ENCODE measurements around the gene GPRC5D.

The GPRC5D gene

DNA sequence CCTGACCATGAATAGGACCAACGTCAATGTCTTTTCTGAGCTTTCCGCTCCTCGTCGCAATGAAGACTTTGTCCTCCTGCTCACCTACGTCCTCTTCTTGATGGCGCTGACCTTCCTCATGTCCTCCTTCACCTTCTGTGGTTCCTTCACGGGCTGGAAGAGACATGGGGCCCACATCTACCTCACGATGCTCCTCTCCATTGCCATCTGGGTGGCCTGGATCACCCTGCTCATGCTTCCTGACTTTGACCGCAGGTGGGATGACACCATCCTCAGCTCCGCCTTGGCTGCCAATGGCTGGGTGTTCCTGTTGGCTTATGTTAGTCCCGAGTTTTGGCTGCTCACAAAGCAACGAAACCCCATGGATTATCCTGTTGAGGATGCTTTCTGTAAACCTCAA lies 43.3 kb downstream of the GPRC5D start:
- CTCF ChIA-PET: interaction anchor here (0.6 to 2.2 kb wide), 4 partner anchors 8 to 303 kb away, joined by 3 to 10 read pairs (median 4); no protein-coding TSS in a partner anchor
- TF ChIP-seq, protein P1, sequence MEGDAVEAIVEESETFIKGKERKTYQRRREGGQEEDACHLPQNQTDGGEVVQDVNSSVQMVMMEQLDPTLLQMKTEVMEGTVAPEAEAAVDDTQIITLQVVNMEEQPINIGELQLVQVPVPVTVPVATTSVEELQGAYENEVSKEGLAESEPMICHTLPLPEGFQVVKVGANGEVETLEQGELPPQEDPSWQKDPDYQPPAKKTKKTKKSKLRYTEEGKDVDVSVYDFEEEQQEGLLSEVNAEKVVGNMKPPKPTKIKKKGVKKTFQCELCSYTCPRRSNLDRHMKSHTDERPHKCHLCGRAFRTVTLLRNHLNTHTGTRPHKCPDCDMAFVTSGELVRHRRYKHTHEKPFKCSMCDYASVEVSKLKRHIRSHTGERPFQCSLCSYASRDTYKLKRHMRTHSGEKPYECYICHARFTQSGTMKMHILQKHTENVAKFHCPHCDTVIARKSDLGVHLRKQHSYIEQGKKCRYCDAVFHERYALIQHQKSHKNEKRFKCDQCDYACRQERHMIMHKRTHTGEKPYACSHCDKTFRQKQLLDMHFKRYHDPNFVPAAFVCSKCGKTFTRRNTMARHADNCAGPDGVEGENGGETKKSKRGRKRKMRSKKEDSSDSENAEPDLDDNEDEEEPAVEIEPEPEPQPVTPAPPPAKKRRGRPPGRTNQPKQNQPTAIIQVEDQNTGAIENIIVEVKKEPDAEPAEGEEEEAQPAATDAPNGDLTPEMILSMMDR (IDR thresholded peaks at IDR 0.05; ENCODE audit: control extremely low read depth, extremely low read depth, low read depth, missing control alignments): no peak
- no peak for DNase-seq (ENCODE audit: extremely low spot score)
- POLR2A ChIA-PET: no interaction called here

DNA sequence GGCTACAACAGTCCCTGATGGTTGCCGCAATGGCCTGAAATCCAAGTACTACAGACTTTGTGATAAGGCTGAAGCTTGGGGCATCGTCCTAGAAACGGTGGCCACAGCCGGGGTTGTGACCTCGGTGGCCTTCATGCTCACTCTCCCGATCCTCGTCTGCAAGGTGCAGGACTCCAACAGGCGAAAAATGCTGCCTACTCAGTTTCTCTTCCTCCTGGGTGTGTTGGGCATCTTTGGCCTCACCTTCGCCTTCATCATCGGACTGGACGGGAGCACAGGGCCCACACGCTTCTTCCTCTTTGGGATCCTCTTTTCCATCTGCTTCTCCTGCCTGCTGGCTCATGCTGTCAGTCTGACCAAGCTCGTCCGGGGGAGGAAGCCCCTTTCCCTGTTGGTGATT lies 43.7 kb downstream of the GPRC5D start:
- DNase-seq (ENCODE audit: extremely low spot score): no peak
- POLR2A ChIA-PET: no interaction called here
- CTCF ChIA-PET: interaction anchor here (0.6 to 2.2 kb wide), 4 partner anchors 8 to 304 kb away, joined by 3 to 10 read pairs (median 4); no protein-coding TSS in a partner anchor
- TF ChIP-seq, protein P1 (IDR thresholded peaks at IDR 0.05; ENCODE audit: control extremely low read depth, extremely low read depth, low read depth, missing control alignments): no peak

DNA sequence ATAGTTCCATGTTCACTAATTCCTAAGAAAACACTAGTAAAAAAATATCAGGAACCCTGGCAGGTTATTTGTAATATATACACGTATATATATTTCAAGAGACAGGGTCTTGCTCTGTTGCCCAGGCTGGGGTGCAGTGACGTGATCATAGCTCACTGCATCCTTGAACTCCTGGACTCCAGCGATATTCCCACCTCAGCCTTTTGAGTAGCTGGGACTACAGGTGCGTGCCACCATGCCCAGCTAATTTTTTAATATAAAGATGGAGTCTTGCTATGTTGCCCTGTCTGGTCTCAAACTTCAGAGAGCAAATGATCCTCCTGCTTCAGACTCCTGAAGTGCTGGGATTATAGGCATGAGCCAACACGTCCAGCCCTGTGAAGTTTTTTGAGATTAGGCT lies 44.4 kb downstream of the GPRC5D start:
- CTCF ChIA-PET: interaction anchor here (1.4 to 2.2 kb wide), 3 partner anchors 8 to 304 kb away, joined by 4 to 10 read pairs (median 5); no protein-coding TSS in a partner anchor
- POLR2A ChIA-PET: no interaction called here
- TF ChIP-seq, protein P1 (IDR thresholded peaks at IDR 0.05; ENCODE audit: control extremely low read depth, extremely low read depth, low read depth, missing control alignments): no peak
- DNase-seq (ENCODE audit: extremely low spot score): no peak

DNA sequence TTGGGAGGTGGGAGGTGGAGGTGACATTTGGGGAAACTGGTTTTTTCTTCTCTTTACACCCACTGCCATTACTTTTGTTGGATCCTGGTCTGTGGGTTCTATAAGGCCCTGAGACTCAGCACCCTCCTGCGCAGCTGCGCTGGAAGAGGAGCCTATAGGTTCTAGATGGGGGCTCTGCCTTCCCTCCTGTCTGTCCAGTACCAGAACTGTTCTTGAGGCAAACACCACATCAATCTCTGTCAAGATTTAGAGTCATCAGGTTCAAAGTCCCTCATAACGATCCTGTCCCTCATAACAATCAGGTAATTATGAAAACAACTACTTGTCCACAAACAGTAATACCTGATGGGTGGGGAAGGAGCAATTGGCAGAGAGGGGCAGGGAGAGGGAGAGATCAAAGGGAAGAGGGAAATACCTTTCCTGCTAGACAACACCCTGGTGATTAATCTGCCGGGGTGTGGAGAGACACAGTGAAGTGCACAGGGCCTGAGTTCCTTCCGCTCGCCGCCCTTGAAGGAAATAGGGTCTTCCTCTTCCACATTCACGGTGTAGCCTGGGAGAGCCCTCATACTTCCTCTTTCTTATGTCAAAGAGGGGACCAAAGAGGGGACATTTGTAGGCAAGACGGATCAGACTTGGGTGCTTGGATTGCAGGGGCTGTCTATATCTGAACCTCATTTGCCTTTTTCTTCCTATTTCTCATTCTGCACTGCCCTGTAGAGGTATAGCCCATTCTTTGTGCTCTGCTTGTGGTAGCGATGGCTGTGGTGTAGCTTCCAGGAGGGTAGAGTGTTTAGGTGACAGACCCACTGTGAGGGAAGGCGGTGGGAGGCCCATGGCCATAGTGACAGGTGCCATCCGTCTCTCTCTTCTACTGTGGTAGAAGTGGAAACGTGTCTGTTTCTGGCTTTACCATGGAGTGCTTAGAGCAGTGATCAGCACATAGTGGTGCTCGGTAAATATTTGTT lies 48.0 kb downstream of the GPRC5D start:
- CTCF ChIA-PET: no interaction called here
- no peak for DNase-seq (ENCODE audit: extremely low spot score)
- POLR2A ChIA-PET: no interaction called here

DNA sequence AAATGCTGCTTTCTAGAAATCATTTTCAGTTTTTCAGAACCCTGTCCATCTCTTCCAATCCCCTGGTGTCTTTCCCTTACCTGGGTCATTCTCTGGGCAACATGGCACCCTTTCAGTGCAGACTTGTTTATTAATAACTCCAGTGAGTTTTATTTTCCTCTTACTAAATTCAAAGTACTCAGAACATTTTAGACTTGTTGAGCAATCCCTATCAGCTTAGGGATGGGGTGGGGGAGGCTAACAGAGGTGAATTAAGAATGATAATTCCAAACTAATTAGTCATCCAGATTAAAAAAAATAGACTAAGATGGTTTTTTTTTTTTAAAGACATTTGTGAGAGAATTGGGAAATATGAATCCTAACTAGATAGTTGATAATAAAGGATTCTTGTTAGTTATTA lies 49.9 kb downstream of the GPRC5D start:
- ChIA-PET CTCF (interaction anchor here (0.6 to 1.0 kb wide), 2 partner anchors 11 to 15 kb away, joined by 3 read pairs; partner anchors contain the start of gene GPRC5A), POLR2A (no interaction called here)
- no peak for DNase-seq (ENCODE audit: extremely low spot score)
- TF ChIP-seq, protein P1 (IDR thresholded peaks at IDR 0.05; ENCODE audit: control extremely low read depth, extremely low read depth, low read depth, missing control alignments): no peak

More for the DNA sequence above, 48.0 kb downstream of the GPRC5D start:
- TF ChIP-seq, protein P1 (IDR thresholded peaks at IDR 0.05; ENCODE audit: control extremely low read depth, extremely low read depth, low read depth, missing control alignments): no peak

DNA sequence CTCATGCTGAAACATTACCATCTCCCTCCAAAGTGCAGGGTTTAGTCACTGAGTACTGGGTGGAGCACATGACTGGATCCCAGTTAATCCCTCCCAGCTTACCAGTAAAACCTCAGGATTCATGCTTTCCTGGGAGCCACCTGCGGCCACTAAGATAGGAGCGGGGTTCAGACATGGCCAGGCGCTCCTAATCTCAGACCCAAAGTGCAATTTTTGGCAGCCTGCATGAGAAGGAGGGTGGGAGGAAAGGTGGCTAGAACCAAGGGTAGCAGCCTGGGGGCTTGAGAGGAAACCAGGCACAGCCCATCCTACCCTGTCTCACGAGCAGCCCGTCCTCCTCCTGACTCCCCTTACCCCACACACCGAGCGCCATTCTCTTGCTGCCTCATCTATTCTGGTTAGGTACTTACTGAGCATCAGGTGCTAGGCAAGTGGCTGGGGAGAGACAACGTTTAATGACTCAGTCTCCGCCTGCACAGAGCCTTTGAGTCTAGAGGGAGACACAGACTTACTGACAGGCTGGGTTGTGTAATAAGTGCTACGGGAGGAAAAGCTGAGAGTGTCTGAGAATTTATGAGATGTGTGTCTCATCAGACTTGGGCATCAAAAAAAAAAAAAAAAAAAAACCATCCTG lies 50.7 kb downstream of the GPRC5D start:
- TF ChIP-seq, protein P1 (IDR thresholded peaks at IDR 0.05; ENCODE audit: control extremely low read depth, extremely low read depth, low read depth, missing control alignments): no peak
- ChIA-PET POLR2A (no interaction called here), CTCF (interaction anchor here (1.0 to 1.7 kb wide), 2 partner anchors 10 to 28 kb away, joined by 3 read pairs; partner anchors contain the start of gene GPRC5A)
- no peak for DNase-seq (ENCODE audit: extremely low spot score)

Data from GM10248 (cell line).